GM12875 (cell line): ENCODE data around the gene XDH.

Experiments used
- H3K4me3 ChIP-seq: one replicate; pipeline ENCODE4 v1.5.1; 2011; ENCODE audit warnings: low read depth, low read length, control low read depth
- TF ChIP-seq, protein P1 (sequence below): IDR thresholded peaks from 2 replicates; pipeline ENCODE4 v1.5.1; 2011; ENCODE audit warnings: low read depth, mild to moderate bottlenecking, control low read depth, inconsistent platforms, low read length, moderate library complexity, borderline replicate concordance; ENCODE audit not compliant: insufficient read depth

Gene XDH

GRCh38 chr2:31419386-31419785 lies 4.8 kb upstream of the XDH start:
- no peak overlapping the region for H3K4me3 ChIP-seq
- TF ChIP-seq, protein P1, sequence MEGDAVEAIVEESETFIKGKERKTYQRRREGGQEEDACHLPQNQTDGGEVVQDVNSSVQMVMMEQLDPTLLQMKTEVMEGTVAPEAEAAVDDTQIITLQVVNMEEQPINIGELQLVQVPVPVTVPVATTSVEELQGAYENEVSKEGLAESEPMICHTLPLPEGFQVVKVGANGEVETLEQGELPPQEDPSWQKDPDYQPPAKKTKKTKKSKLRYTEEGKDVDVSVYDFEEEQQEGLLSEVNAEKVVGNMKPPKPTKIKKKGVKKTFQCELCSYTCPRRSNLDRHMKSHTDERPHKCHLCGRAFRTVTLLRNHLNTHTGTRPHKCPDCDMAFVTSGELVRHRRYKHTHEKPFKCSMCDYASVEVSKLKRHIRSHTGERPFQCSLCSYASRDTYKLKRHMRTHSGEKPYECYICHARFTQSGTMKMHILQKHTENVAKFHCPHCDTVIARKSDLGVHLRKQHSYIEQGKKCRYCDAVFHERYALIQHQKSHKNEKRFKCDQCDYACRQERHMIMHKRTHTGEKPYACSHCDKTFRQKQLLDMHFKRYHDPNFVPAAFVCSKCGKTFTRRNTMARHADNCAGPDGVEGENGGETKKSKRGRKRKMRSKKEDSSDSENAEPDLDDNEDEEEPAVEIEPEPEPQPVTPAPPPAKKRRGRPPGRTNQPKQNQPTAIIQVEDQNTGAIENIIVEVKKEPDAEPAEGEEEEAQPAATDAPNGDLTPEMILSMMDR: no peak

GRCh38 chr2:31415421-31415820 lies 879 bp upstream of the XDH start:
- H3K4me3 ChIP-seq: no peak overlapping the region
- TF ChIP-seq, protein P1: no peak

DNA sequence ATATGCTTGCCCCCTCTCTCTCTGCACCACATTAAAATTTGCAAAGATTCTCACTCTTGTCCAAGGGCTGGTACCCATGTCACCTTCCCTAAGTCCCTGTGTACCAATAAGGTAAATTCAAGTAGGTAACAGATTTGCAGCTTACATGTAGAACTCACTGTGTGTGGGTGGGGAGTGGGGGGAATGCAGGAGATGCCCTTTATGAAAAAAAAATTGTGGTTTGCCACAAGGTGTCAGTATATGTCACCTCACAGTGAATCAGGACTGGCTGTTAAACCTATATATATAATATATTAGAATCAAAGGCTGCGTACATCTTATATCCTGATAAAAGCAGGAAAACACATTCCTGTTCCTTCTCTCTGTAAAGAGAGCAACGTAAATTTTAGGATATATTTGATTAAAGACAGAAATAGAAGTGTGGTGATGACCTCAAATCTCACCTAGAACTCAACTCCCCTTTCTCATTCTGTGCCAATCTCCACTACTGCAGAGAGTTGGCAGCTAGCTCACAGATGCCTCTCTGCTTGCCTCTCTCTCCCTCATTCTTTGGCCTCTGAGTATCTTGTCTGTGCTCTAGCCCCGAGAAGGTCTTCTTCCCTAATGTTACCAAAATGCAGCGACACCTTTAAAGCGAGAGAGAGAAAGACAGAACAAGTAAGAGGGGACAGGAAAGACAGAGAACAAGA lies 536 bp downstream of the XDH start:
- TF ChIP-seq, protein P1: no peak
- no peak overlapping the region for H3K4me3 ChIP-seq

DNA sequence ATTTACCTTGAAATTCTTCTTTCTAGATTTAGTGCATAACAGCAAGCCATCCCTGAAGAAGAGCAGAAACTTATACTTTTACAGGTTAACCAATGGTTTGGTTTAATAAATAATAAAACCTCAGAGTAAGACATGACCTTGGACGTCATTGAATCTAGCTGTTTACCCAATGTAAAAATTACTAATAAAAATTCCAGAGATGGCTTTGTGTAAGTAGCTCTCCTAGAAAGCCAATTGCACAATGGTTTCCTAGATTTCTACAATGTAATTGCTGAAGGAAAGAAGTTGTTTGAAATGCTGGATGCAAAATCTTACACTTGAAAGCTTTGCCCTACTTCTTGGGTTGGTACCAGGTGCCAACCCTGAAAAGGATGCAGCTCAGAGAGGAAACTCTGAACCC lies 1.5 kb downstream of the XDH start:
- H3K4me3 ChIP-seq: no peak overlapping the region
- TF ChIP-seq, protein P1: no peak

- TF ChIP-seq, protein P1: no peak
Measured at GRCh38 chr2:31411771-31412170, 2.8 kb downstream of the XDH start.

GRCh38 chr2:31406593-31407385 lies 7.8 kb downstream of the XDH start:
- no peak overlapping the region for H3K4me3 ChIP-seq
- TF ChIP-seq, protein P1: no peak

More at GRCh38 chr2:31411771-31412170, 2.8 kb downstream of the XDH start:
- H3K4me3 ChIP-seq: no peak overlapping the region

DNA sequence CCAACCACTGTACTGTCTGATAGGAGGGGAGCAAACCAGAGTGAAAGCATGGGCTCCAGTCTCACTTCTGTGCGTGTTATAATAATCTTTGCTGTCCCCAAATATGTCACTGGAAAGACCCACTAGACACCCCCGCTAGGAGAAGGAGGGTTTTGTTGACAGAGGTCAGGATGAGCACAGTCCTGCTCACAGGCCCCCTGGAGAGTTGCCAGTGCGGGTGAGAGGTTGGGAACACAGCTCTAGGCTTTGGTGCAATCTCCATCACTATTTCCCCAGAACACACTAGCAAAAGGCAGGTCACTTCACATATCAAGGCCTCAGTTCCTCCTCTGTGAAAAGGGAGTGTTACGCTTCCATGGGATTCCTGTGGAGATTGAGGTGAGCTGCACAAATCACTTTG lies 9.7 kb downstream of the XDH start:
- H3K4me3 ChIP-seq: no peak overlapping the region
- TF ChIP-seq, protein P1: no peak
